CD4-positive, alpha-beta T cell treated with Interferon alpha-2 for 1 hour (primary cell): ENCODE data around the gene SLC17A7.
"Not testable (repeated sequence)": the region's sequence is repeated elsewhere in the genome, so short reads cannot be mapped to it uniquely, and the experiment has no call there.

ENCODE experiments used
- DNase-seq, 2 donors: peaks; one replicate each; pipeline ENCODE4 v3.0.0-alpha.2; 2020 to 2022

SLC17A7 gene

GRCh38 chr19:49441210-49441959 lies at the start of gene SLC17A7:
Gene SLC17A7, minus strand, starts transcription at chr19:49441527. Its CDS starts 148 bp downstream, at chr19:49441379.
- peak; percentile 41 to 60 for DNase-seq

GRCh38 chr19:49490287-49491029 lies 49.1 kb upstream of the SLC17A7 start:
- DNase-seq = peak in 1 of 2 donors; percentile 37

GRCh38 chr19:49489601-49490167 lies 48.4 kb upstream of the SLC17A7 start:
- peak in 1 of 2 donors; percentile 64 for DNase-seq

GRCh38 chr19:49488863-49489537 lies 47.7 kb upstream of the SLC17A7 start:
- DNase-seq = no peak

GRCh38 chr19:49488046-49488862 lies 46.9 kb upstream of the SLC17A7 start:
- no peak for DNase-seq

- peak; percentile 100 for DNase-seq
These were observed 46.1 kb upstream of the SLC17A7 start, which contains the start of gene RPL13A for GRCh38 chr19:49487277-49488045. Gene RPL13A, plus strand, starts transcription at chr19:49487608. Its CDS starts 22 bp downstream, at chr19:49487630.

GRCh38 chr19:49486710-49487276 lies 45.5 kb upstream of the SLC17A7 start:
- no peak for DNase-seq

- DNase-seq = no peak
These were observed 44.9 kb upstream of the SLC17A7 start for GRCh38 chr19:49486232-49486631.

GRCh38 chr19:49481020-49481683 lies 39.8 kb upstream of the SLC17A7 start:
- no peak for DNase-seq

- DNase-seq = no peak
These were observed 38.8 kb upstream of the SLC17A7 start for GRCh38 chr19:49479975-49480628.

- DNase-seq = peak; percentile 61 to 75
These were observed 34.9 kb upstream of the SLC17A7 start for GRCh38 chr19:49475995-49476880.

GRCh38 chr19:49475191-49475917 lies 34.0 kb upstream of the SLC17A7 start:
- DNase-seq = no peak

- DNase-seq = no peak
These were observed 33.2 kb upstream of the SLC17A7 start for GRCh38 chr19:49474542-49474924.

GRCh38 chr19:49473868-49474541 lies 32.7 kb upstream of the SLC17A7 start, which contains the start of gene FLT3LG:
Gene FLT3LG, plus strand, starts transcription at chr19:49474215. Its CDS starts 425 bp downstream, at chr19:49474640.
- DNase-seq = peak; percentile 94 to 96

GRCh38 chr19:49473501-49473867 lies 32.2 kb upstream of the SLC17A7 start:
- not testable (repeated sequence) for DNase-seq

- no peak for DNase-seq
These were observed 31.6 kb upstream of the SLC17A7 start for GRCh38 chr19:49472936-49473335.

GRCh38 chr19:49470615-49470978 lies 29.3 kb upstream of the SLC17A7 start:
- DNase-seq = no peak
